IPS-15b (cell line): ENCODE measurements around the gene NKAIN4.
A peak's percentile ranks its signal among the peaks of the same experiment; 100 is the strongest.

Experiments
- H3K27me3 ChIP-seq: one replicate; pipeline ENCODE4 v1.6.1; 2013; ENCODE audit warnings: low read length; ENCODE audit not compliant: control insufficient read depth, insufficient read depth
- H3K36me3 ChIP-seq: one replicate; pipeline ENCODE4 v1.6.1; 2013; ENCODE audit warnings: low read length; ENCODE audit not compliant: control insufficient read depth, insufficient read depth
- H3K4me1 ChIP-seq: one replicate; pipeline ENCODE4 v1.6.1; 2013; ENCODE audit warnings: mild to moderate bottlenecking, low read length; ENCODE audit not compliant: control insufficient read depth, insufficient read depth
- H3K4me3 ChIP-seq: one replicate; pipeline ENCODE4 v1.5.1; 2013; ENCODE audit warnings: low read depth, low read length
- H3K9ac ChIP-seq: one replicate; pipeline ENCODE4 v1.6.1; 2013; ENCODE audit warnings: low read depth, mild to moderate bottlenecking, low read length
- H3K9me3 ChIP-seq: one replicate; pipeline ENCODE4 v1.6.1; 2013; ENCODE audit warnings: mild to moderate bottlenecking, low read length; ENCODE audit not compliant: control insufficient read depth, insufficient read depth

NKAIN4 gene

GRCh38 chr20:63254232-63254605 lies at the start of gene NKAIN4:
Gene NKAIN4, minus strand, starts transcription at chr20:63254463. Its CDS starts 13 bp downstream, at chr20:63254450.
- no peaks in the 10 kb centered on the region for H3K9me3 ChIP-seq
- H3K9ac ChIP-seq, result no peak within 1 kb of the TSS
- peak within 1 kb of the TSS; percentile 52 for H3K4me3 ChIP-seq
- H3K27me3 ChIP-seq, result peaks cover 11% of the 10 kb centered on the region
- H3K36me3 ChIP-seq, result no peaks in the 10 kb centered on the region
- H3K4me1 ChIP-seq, result peaks cover 9% of the 10 kb centered on the region

- Histone ChIP-seq H3K27me3 (no peaks in the 10 kb centered on the region), H3K9ac (no peak overlapping the region), H3K9me3 (no peaks in the 10 kb centered on the region), H3K4me1 (no peaks in the 10 kb centered on the region), H3K36me3 (no peaks in the 10 kb centered on the region), H3K4me3 (no peak overlapping the region)
Observed at GRCh38 chr20:63303095-63303666, 48.9 kb upstream of the NKAIN4 start.

- no peak overlapping the region for H3K4me3 ChIP-seq
- H3K4me1 ChIP-seq, result no peaks in the 10 kb centered on the region
- no peaks in the 10 kb centered on the region for H3K27me3 ChIP-seq
- no peaks in the 10 kb centered on the region for H3K36me3 ChIP-seq
- no peaks in the 10 kb centered on the region for H3K9me3 ChIP-seq
- no peak overlapping the region for H3K9ac ChIP-seq
Observed at GRCh38 chr20:63301671-63302070, 47.4 kb upstream of the NKAIN4 start.

DNA sequence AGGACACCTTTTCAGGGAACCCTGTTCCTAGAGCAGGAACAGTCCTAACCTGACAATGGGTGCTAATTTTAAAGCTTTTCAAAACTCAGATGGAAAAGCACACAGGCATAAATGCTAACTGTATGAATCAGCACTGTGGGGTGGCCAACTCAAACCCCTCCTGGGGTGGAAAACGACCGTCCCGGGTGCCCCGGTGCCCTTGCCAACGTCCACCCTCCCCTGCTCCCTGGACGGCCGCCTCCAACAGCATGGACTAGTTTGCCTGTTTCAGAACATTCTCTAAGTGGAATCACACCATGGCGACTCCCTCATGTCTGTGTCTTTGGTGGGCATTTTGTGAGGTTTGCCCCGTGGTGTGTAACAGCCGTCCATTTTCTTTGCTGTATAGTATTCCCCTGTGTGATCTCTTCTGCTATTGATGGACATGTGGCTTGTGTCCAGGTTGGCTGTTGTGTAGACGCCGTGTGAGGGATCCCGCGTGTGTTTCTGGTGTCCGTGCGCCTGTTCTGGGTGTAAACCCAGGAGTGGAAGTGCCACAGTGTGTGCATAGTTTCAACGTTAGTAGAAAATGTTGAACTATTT lies 44.6 kb upstream of the NKAIN4 start:
- Histone ChIP-seq H3K9ac (no peak overlapping the region), H3K4me3 (no peak overlapping the region), H3K36me3 (no peaks in the 10 kb centered on the region), H3K9me3 (no peaks in the 10 kb centered on the region), H3K27me3 (peaks cover 4% of the 10 kb centered on the region), H3K4me1 (peaks cover 3% of the 10 kb centered on the region)

DNA sequence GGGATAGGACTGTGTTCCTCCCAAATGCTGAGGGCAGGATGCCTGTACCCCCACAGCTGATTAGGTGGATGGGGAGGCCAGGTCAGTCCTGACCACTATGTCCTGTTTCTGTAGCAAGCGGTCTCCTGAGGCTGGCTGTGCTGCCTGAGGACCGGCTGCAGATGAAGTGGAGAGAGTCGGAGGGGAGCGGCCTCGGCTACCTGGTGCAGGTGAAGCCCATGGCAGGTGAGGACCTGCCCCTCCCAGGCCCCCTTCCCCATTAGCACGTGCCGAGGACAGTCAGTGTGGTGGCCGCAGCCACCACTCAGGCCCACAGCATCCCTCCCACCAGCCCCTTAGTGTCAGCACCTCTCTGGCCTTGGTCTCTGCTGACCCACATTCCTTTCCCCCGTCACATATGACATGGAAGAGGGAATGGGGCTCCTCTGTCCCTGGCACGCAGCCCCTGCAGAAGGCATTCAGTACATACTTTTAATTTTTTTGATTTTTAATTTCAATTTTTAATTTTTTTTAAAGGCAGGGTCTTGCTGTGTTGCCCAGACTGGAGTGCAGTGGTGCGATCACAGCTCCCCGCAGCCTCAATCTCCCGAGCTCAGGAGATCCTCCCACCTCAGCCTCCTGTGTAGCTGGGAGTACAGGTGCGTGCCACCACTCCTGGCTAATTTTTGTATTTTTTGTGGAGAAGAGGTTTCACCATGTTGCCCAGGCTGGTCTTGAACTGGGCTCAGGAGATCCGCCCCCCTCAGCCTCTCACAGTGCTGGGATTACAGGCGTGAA lies 43.7 kb upstream of the NKAIN4 start:
- Histone ChIP-seq H3K4me1 (peaks cover 3% of the 10 kb centered on the region), H3K36me3 (no peaks in the 10 kb centered on the region), H3K27me3 (peaks cover 4% of the 10 kb centered on the region)

DNA sequence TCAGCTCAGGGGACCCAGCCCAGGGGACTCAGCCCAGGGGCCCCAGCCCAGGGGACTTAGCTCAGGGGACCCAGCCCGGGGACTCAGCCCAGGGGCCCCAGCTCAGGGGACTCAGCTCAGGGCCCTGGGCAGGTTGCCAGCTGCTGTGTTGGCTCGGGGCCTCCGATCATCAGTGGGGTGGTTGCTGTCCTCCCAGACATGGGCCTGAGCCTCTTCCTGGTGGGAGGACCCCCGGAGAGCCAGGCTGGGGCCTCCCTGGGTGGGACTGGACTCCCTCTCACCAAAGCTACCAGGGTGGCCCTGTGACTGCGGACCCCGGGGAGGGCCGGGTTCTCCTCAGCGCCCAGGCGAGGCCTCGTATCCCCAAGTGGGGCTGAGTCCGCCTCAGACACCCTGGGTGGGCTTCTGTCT lies 43.1 kb upstream of the NKAIN4 start:
- Histone ChIP-seq H3K4me3 (no peak overlapping the region), H3K36me3 (no peaks in the 10 kb centered on the region), H3K4me1 (peaks cover 3% of the 10 kb centered on the region), H3K9me3 (no peaks in the 10 kb centered on the region), H3K9ac (no peak overlapping the region), H3K27me3 (peaks cover 4% of the 10 kb centered on the region)

More for the DNA sequence above, 43.7 kb upstream of the NKAIN4 start:
- Histone ChIP-seq H3K9me3 (no peaks in the 10 kb centered on the region), H3K9ac (no peak overlapping the region), H3K4me3 (no peak overlapping the region)

DNA sequence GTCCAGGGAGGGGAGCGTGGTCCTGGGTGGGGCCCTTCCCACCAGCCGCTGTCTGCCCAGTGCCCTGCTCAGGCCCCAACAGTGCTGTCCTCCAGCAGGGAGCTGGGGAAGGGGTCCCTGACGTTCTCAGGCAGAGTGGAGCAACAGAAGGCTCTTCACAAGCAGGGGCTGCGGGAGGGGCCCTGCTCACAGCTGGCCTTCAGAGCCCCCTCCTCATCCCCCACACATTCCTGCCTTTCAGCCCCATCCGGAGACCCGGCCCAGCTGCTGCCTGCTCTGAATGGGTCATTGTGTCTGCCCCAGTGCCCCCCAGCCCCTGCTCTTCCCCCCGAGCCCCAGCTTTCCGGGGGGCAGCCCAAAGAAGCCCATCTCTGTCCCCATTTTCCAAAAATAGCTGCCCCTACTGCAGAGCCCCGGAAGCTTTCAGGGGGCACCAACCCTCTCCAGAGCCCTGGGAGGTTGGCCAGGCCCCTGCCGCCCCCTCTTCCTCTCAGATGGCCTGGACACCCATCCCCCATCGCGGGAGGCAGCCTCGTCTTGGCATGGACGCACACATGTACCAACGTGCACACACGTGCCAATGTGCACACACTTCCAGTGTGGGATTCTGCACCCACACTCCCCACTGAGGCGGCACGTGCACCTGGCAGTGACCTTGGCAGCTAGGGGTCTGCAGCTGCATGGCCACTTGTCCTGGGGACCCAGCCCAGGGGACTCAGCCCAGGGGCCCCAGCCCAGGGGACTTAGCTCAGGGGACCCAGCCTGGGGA lies 42.5 kb upstream of the NKAIN4 start:
- H3K27me3 ChIP-seq, result peaks cover 4% of the 10 kb centered on the region
- H3K9ac ChIP-seq, result no peak overlapping the region

GRCh38 chr20:63295846-63296245 lies 41.6 kb upstream of the NKAIN4 start:
- no peak overlapping the region for H3K4me3 ChIP-seq
- no peaks in the 10 kb centered on the region for H3K36me3 ChIP-seq
- H3K4me1 ChIP-seq, result peaks cover 3% of the 10 kb centered on the region
- H3K27me3 ChIP-seq, result peaks cover 4% of the 10 kb centered on the region
- no peaks in the 10 kb centered on the region for H3K9me3 ChIP-seq
- no peak overlapping the region for H3K9ac ChIP-seq

More for the DNA sequence above, 42.5 kb upstream of the NKAIN4 start:
- Histone ChIP-seq H3K9me3 (no peaks in the 10 kb centered on the region), H3K4me3 (no peak overlapping the region), H3K36me3 (no peaks in the 10 kb centered on the region), H3K4me1 (peaks cover 3% of the 10 kb centered on the region)

GRCh38 chr20:63295422-63295821 lies 41.2 kb upstream of the NKAIN4 start:
- H3K9me3 ChIP-seq, result no peaks in the 10 kb centered on the region
- H3K36me3 ChIP-seq, result peaks cover under 1% of the 10 kb centered on the region
- H3K9ac ChIP-seq, result no peak overlapping the region
- H3K4me3 ChIP-seq, result no peak overlapping the region
- peaks cover 4% of the 10 kb centered on the region for H3K27me3 ChIP-seq
- H3K4me1 ChIP-seq, result peaks cover 3% of the 10 kb centered on the region

DNA sequence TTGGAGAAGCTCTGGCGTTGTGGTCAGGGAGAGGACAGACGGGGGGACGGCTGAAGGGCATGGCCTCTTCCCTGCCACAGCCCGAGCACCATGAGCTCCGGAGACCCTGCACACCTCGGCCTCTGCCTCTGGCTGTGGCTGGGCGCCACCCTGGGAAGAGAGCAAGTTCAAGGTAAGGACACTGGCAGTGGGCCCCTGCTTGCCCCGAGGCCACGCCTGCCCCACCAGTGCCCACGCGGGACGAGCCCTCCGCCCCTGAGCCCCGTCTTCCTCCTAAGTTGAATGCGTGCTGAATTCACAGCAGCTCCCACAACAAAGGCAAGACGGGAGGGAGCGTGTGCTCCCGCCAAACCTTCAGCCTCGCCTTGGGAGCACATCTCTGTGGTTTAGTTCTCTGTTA lies 40.8 kb upstream of the NKAIN4 start:
- H3K4me1 ChIP-seq, result peaks cover 3% of the 10 kb centered on the region
- no peak overlapping the region for H3K4me3 ChIP-seq
- peaks cover 2% of the 10 kb centered on the region for H3K36me3 ChIP-seq
- no peaks in the 10 kb centered on the region for H3K9me3 ChIP-seq
- H3K9ac ChIP-seq, result no peak overlapping the region
- H3K27me3 ChIP-seq, result peaks cover 4% of the 10 kb centered on the region

DNA sequence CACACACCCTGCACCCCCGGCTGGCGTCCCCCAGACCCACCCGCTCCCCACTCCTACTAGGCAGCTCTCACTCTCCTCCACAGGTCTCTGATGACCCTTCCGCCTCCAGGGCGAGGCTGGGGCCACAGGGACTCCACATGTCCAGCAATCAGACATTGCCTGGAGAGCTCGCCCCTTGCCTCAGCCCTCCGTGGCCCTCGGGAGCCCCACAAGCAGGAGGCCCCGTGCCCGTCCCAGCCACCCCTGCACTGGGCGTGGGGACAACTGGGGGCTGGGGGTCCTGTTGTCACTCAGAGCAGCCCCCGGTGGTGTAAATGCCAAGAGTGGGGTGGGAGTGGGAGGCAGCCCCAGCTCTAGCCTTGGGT lies 40.3 kb upstream of the NKAIN4 start:
- H3K36me3 ChIP-seq, result peaks cover 3% of the 10 kb centered on the region
- peaks cover 4% of the 10 kb centered on the region for H3K27me3 ChIP-seq
- H3K4me3 ChIP-seq, result no peak overlapping the region
- H3K9ac ChIP-seq, result no peak overlapping the region
- peaks cover 3% of the 10 kb centered on the region for H3K4me1 ChIP-seq
- no peaks in the 10 kb centered on the region for H3K9me3 ChIP-seq
